Measurements from ENCODE around the gene SAMD4A.

- TF ChIP-seq YY1 (IDR thresholded peaks at IDR 0.05; ENCODE audit: insufficient read depth, insufficient read length) (no peak), ZNF274 (IDR thresholded peaks at IDR 0.05; ENCODE audit: low read depth, low read length) (no peak), SUZ12 (IDR thresholded peaks at IDR 0.05; ENCODE audit: extremely low read depth, insufficient read depth, insufficient read length) (no peak)
These were observed 99.0 kb downstream of the SAMD4A start for GRCh38 chr14:54665946-54666345.
